Astrocyte (in vitro differentiated cells and primary cell): ENCODE measurements around the gene SOWAHB.

ENCODE experiments used
- CTCF ChIP-seq: IDR thresholded peaks from 2 replicates; pipeline ENCODE4 v1.5.1; 2011; ENCODE audit warnings: low read depth, mild to moderate bottlenecking, inconsistent platforms, low read length, moderate library complexity; ENCODE audit not compliant: insufficient read depth
- EZH2 ChIP-seq: IDR thresholded peaks from 2 replicates; pipeline ENCODE4 v1.6.1; 2012; ENCODE audit warnings: mild to moderate bottlenecking, low read length, inconsistent platforms; ENCODE audit not compliant: insufficient read depth

- TF ChIP-seq EZH2 (no peak), CTCF (no peak)
Measured at GRCh38 chr4:76939184-76939583, 41.2 kb upstream of the SOWAHB start.
